Measurements from ENCODE around the gene LSM12. TPM values are rescaled to one million over a fixed set of nuclear protein-coding genes. Genes with fewer than 3 reads are reported as not detected.

The LSM12 gene
- total RNA-seq, 2 experiments from 2014 or later: 34.6 to 36.1 TPM

- no peaks in the 10 kb centered on the region for H3K36me3 ChIP-seq (ENCODE audit: insufficient read depth, low read length)
- peaks cover 30% of the 10 kb centered on the region for H3K4me1 ChIP-seq (ENCODE audit: insufficient read depth, low read length)
- Mint-ChIP-seq H3K27me3 (peaks cover 38% of the 10 kb centered on the region), H3K27ac (no peak overlapping the region), H3K36me3 (ENCODE audit: low read depth) (no peaks in the 10 kb centered on the region), H3K4me3 (no peak overlapping the region), H3K9me3 (no peaks in the 10 kb centered on the region), H3K4me1 (ENCODE audit: low read depth) (peaks cover 13% of the 10 kb centered on the region)
- CTCF ChIA-PET: interaction anchor here (0.6 kb wide), 1 partner anchor 60 kb away, joined by 3 read pairs; no protein-coding TSS in a partner anchor
- H3K27me3 ChIP-seq (ENCODE audit: control insufficient read depth in 1 of 2, insufficient read depth in 2 of 2, low read length in 2 of 2): peaks cover 0 to 8% of the 10 kb centered on the region in 2 experiments
- ATAC-seq (ENCODE audit: poor library complexity) (no peak), DNase-seq (no peak)
- no peak overlapping the region for H3K27ac ChIP-seq (ENCODE audit: low read depth in 1 of 2, low read length in 2 of 2)
- intact Hi-C loops (cut with DNase I, micrococcal nuclease): no loop called here
- peaks cover 0 to 6% of the 10 kb centered on the region in 2 experiments for H3K9me3 ChIP-seq (ENCODE audit: control insufficient read depth in 1 of 2, insufficient read depth in 1 of 2, low read length in 2 of 2)
- POLR2A ChIA-PET: no interaction called here
- no peak for TF ChIP-seq CTCF (IDR thresholded peaks at IDR 0.05)
- no peak overlapping the region for H3K4me3 ChIP-seq (ENCODE audit: low read length)
Measured at GRCh38 chr17:44002141-44002848, 64.2 kb downstream of the LSM12 start.

GRCh38 chr17:44001461-44001920 lies 65.0 kb downstream of the LSM12 start:
- intact Hi-C loops (cut with DNase I, micrococcal nuclease): no loop called here
- Histone ChIP-seq H3K4me3 (ENCODE audit: low read length) (no peak overlapping the region), H3K27me3 (ENCODE audit: control insufficient read depth in 1 of 2, insufficient read depth in 2 of 2, low read length in 2 of 2) (peaks cover 0 to 8% of the 10 kb centered on the region in 2 experiments), H3K9me3 (ENCODE audit: control insufficient read depth in 1 of 2, insufficient read depth in 1 of 2, low read length in 2 of 2) (peaks cover 0 to 6% of the 10 kb centered on the region in 2 experiments), H3K4me1 (ENCODE audit: insufficient read depth, low read length) (peaks cover 23% of the 10 kb centered on the region), H3K36me3 (ENCODE audit: insufficient read depth, low read length) (no peaks in the 10 kb centered on the region), H3K27ac (ENCODE audit: low read depth in 1 of 2, low read length in 2 of 2) (no peak overlapping the region)
- CTCF ChIA-PET: no interaction called here
- POLR2A ChIA-PET: no interaction called here
- H3K4me1 Mint-ChIP-seq (ENCODE audit: low read depth): peaks cover 7% of the 10 kb centered on the region
- H3K9me3 Mint-ChIP-seq: no peaks in the 10 kb centered on the region
- H3K36me3 Mint-ChIP-seq (ENCODE audit: low read depth): no peaks in the 10 kb centered on the region
- no peak for TF ChIP-seq CTCF (IDR thresholded peaks at IDR 0.05)
- DNase-seq: no peak
- peaks cover 32% of the 10 kb centered on the region for H3K27me3 Mint-ChIP-seq
- ATAC-seq (ENCODE audit: poor library complexity): no peak
- peak overlapping the region; percentile 27 for H3K4me3 Mint-ChIP-seq
- H3K27ac Mint-ChIP-seq: no peak overlapping the region

- Mint-ChIP-seq H3K27me3 (peaks cover 30% of the 10 kb centered on the region), H3K4me3 (no peak overlapping the region), H3K9me3 (no peaks in the 10 kb centered on the region), H3K4me1 (ENCODE audit: low read depth) (peaks cover 1% of the 10 kb centered on the region), H3K36me3 (ENCODE audit: low read depth) (no peaks in the 10 kb centered on the region), H3K27ac (no peak overlapping the region)
- peaks cover 18% of the 10 kb centered on the region for H3K4me1 ChIP-seq (ENCODE audit: insufficient read depth, low read length)
- DNase-seq (no peak), ATAC-seq (ENCODE audit: poor library complexity) (no peak)
- ChIA-PET CTCF (no interaction called here), POLR2A (no interaction called here)
- H3K4me3 ChIP-seq (ENCODE audit: low read length): no peak overlapping the region
- peaks cover 0 to 7% of the 10 kb centered on the region in 2 experiments for H3K27me3 ChIP-seq (ENCODE audit: control insufficient read depth in 1 of 2, insufficient read depth in 2 of 2, low read length in 2 of 2)
- peaks cover 0 to 6% of the 10 kb centered on the region in 2 experiments for H3K9me3 ChIP-seq (ENCODE audit: control insufficient read depth in 1 of 2, insufficient read depth in 1 of 2, low read length in 2 of 2)
- intact Hi-C loops (cut with DNase I, micrococcal nuclease): no loop called here
- H3K27ac ChIP-seq (ENCODE audit: low read depth in 1 of 2, low read length in 2 of 2): no peak overlapping the region
- no peak for TF ChIP-seq CTCF (IDR thresholded peaks at IDR 0.05)
- no peaks in the 10 kb centered on the region for H3K36me3 ChIP-seq (ENCODE audit: insufficient read depth, low read length)
Measured at GRCh38 chr17:44000871-44001460, 65.5 kb downstream of the LSM12 start.

Measured in CD4-positive, alpha-beta T cell (primary cell).